ENCODE data around the gene EFNA3.

DNA sequence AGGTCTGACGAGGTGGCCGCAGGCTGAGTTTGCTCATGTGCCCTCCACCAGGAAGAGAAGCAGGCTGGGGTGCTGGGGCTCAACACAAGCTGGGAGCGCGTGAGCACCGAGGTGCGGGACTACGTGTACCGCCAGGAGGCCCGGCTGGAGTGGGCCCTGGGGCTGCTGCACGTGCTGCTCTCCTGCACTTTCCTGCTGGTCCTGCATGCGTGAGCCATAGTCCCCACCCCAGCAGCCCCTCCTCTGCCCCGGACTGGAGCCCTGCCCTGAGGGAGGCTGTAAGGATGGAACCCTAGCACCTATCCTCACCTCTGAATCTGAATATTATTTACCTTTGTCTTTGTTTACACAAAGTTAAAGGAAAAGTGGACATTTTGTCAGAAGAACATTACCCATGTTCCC, 35.3 kb upstream of the EFNA3 start:
- TF ChIP-seq, protein P1, sequence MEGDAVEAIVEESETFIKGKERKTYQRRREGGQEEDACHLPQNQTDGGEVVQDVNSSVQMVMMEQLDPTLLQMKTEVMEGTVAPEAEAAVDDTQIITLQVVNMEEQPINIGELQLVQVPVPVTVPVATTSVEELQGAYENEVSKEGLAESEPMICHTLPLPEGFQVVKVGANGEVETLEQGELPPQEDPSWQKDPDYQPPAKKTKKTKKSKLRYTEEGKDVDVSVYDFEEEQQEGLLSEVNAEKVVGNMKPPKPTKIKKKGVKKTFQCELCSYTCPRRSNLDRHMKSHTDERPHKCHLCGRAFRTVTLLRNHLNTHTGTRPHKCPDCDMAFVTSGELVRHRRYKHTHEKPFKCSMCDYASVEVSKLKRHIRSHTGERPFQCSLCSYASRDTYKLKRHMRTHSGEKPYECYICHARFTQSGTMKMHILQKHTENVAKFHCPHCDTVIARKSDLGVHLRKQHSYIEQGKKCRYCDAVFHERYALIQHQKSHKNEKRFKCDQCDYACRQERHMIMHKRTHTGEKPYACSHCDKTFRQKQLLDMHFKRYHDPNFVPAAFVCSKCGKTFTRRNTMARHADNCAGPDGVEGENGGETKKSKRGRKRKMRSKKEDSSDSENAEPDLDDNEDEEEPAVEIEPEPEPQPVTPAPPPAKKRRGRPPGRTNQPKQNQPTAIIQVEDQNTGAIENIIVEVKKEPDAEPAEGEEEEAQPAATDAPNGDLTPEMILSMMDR (IDR thresholded peaks at IDR 0.05), result no peak
- TF ChIP-seq POLR2A (IDR thresholded peaks at IDR 0.05), result no peak
